Astrocyte of the hippocampus (primary cell): ENCODE measurements around the gene C15orf62.

ENCODE experiments used
- DNase-seq: peaks from one replicate; pipeline ENCODE4 v3.0.0; 2011; ENCODE audit warnings: low read depth, low spot score

C15orf62 gene

GRCh38 chr15:40815042-40815698 lies 45.4 kb downstream of the C15orf62 start:
- DNase-seq = peak; percentile 76

GRCh38 chr15:40819048-40819447 lies 49.3 kb downstream of the C15orf62 start:
- no peak for DNase-seq

GRCh38 chr15:40821195-40821594 lies 51.4 kb downstream of the C15orf62 start:
- DNase-seq = no peak
